Fibroblast of mammary gland (primary cell): ENCODE results near the gene CRKL.

Experiments used
- DNase-seq: peaks from one replicate; pipeline ENCODE4 v3.0.0-alpha.2; 2010; ENCODE audit warnings: low read depth
- H3K4me3 ChIP-seq: 2 replicates; pipeline ENCODE4 v1.5.1; 2011; ENCODE audit warnings: low read depth, mild to moderate bottlenecking, low read length, moderate library complexity; ENCODE audit not compliant: control insufficient read depth
- TF ChIP-seq, protein P1 (sequence below): conservative IDR thresholded peaks from 2 replicates; pipeline ENCODE4 v1.5.1; 2011; ENCODE audit warnings: low read depth, low read length, inconsistent platforms; ENCODE audit not compliant: control insufficient read depth, insufficient read depth

Gene CRKL

DNA sequence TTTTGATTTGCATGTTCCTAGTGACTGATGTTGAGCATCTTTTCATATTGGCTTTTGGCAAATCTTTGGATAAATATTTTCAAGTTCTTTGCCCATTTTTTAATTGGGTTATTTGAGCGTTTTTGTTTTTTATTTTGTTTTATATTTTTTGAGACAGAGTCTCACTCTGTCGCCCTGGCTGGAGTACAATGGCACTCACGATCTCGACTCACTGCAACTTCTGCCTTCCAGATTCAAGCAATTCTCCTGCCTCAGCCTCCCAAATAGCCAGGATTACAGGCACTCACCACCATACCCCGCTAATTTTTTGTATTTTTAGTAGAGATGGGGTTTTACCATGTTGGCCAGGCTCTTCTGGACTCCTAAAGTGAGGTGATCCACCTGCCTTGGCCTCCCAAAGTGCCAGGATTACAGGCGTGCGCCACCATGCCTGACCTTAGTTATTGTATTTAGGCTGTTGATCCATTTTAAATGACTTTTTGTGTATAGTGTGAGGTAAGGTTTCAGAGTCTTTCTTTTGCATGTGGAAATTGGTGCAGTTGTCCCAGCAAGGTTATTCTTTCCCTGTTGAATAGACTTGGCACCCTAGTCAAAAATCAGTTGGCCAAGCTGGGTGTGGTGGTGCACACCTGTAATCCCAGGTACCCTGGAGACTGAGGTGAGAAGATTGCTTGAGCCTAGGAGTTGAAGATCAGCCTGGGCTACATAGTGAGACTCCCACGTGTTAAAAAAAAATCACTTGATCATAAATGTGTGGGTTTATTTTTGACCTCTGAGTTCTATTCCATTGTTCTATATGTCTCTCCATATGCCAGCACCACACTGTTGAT, 26.1 kb downstream of the CRKL start:
- no peak for DNase-seq
- TF ChIP-seq, protein P1, sequence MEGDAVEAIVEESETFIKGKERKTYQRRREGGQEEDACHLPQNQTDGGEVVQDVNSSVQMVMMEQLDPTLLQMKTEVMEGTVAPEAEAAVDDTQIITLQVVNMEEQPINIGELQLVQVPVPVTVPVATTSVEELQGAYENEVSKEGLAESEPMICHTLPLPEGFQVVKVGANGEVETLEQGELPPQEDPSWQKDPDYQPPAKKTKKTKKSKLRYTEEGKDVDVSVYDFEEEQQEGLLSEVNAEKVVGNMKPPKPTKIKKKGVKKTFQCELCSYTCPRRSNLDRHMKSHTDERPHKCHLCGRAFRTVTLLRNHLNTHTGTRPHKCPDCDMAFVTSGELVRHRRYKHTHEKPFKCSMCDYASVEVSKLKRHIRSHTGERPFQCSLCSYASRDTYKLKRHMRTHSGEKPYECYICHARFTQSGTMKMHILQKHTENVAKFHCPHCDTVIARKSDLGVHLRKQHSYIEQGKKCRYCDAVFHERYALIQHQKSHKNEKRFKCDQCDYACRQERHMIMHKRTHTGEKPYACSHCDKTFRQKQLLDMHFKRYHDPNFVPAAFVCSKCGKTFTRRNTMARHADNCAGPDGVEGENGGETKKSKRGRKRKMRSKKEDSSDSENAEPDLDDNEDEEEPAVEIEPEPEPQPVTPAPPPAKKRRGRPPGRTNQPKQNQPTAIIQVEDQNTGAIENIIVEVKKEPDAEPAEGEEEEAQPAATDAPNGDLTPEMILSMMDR = no peak
- no peak overlapping the region for H3K4me3 ChIP-seq

DNA sequence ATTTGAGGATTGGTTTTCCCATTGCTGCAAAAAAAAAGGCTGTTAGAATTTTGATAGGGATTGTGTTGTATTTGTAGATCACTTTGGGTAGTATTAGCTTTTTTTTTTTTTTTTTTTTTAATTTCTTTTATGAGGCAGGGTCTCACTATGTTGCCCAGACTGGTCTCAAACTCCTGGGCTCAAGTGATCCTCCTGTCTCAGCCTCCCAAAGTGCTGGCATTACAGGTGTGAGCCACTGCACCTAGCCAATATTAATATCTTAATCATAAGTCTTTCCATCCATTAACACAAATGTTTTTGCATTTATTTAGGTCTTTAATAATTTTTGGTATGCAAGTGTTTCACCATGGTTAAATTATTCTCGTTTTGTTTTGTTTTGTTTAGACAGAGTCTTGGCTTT, 26.8 kb downstream of the CRKL start:
- no peak for DNase-seq
- H3K4me3 ChIP-seq = no peak overlapping the region
- TF ChIP-seq, protein P1 = no peak

DNA sequence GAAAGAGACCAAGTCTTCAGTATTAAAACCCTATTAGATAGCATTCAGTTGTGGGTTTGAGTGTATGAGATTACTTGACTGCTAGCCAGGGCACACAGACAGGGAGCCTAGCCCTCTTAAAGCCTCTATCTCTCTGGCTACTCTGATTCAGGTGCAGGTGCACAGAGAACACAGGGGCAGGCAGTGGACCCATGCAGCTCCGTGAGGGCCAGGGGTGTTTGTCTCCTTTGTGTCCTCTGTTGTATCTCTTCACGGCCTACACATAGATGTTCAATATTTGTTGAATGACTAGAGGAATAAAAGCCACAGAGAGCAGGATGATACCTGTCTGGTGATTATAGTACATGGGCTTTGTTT, 28.3 kb downstream of the CRKL start:
- DNase-seq = no peak
- TF ChIP-seq, protein P1 = no peak
- no peak overlapping the region for H3K4me3 ChIP-seq

GRCh38 chr22:20946080-20946986, 29.1 kb downstream of the CRKL start:
- H3K4me3 ChIP-seq = no peak overlapping the region
- no peak for DNase-seq
- TF ChIP-seq, protein P1 = no peak

DNA sequence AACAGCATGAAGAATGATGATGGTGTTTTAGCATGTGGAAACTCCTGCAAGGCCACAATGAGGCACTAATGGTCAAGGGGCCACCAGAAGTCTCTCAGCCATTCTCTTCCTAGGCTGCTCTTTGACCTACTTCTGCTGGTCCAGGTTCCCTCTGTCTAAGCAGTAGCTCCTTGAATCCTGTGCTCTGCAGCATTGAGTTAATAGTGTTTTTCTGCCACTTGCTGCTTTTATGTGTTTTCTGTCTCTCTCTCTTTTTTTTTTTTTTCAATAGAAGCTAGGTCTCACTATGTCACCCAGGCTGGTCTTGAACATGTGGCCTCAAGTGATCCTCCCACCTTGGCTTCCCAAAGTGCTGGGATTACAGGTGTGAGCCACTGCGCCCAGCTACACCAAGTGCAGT, 29.8 kb downstream of the CRKL start:
- DNase-seq = no peak
- H3K4me3 ChIP-seq = no peak overlapping the region
- TF ChIP-seq, protein P1 = no peak

GRCh38 chr22:20948450-20948849, 31.2 kb downstream of the CRKL start:
- TF ChIP-seq, protein P1 = no peak
- H3K4me3 ChIP-seq = no peak overlapping the region
- no peak for DNase-seq
